ENCODE results near the gene SOX6.

GRCh38 chr11:16382638-16383380 is 26.5 kb upstream of the SOX6 start:
- TF ChIP-seq POLR2A (IDR thresholded peaks at IDR 0.05) = no peak
- no peak for TF ChIP-seq POLR2AphosphoS5 (IDR thresholded peaks at IDR 0.05)
- TF ChIP-seq, protein P1, sequence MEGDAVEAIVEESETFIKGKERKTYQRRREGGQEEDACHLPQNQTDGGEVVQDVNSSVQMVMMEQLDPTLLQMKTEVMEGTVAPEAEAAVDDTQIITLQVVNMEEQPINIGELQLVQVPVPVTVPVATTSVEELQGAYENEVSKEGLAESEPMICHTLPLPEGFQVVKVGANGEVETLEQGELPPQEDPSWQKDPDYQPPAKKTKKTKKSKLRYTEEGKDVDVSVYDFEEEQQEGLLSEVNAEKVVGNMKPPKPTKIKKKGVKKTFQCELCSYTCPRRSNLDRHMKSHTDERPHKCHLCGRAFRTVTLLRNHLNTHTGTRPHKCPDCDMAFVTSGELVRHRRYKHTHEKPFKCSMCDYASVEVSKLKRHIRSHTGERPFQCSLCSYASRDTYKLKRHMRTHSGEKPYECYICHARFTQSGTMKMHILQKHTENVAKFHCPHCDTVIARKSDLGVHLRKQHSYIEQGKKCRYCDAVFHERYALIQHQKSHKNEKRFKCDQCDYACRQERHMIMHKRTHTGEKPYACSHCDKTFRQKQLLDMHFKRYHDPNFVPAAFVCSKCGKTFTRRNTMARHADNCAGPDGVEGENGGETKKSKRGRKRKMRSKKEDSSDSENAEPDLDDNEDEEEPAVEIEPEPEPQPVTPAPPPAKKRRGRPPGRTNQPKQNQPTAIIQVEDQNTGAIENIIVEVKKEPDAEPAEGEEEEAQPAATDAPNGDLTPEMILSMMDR (IDR thresholded peaks at IDR 0.05) = no peak
- TF ChIP-seq EP300 (IDR thresholded peaks at IDR 0.05) = no peak
